TTC549 (cell line): ENCODE results near the gene CMTM6.
"Not testable (repeated sequence)": the region's sequence is repeated elsewhere in the genome, so short reads cannot be mapped to it uniquely, and the experiment has no call there.

Experiments used
- FAIRE-seq: peaks from 2 replicates; lab custom pipeline; 2012; peaks lifted over from hg19 to GRCh38; lab: Jason Lieb, UNC

CMTM6 gene

DNA sequence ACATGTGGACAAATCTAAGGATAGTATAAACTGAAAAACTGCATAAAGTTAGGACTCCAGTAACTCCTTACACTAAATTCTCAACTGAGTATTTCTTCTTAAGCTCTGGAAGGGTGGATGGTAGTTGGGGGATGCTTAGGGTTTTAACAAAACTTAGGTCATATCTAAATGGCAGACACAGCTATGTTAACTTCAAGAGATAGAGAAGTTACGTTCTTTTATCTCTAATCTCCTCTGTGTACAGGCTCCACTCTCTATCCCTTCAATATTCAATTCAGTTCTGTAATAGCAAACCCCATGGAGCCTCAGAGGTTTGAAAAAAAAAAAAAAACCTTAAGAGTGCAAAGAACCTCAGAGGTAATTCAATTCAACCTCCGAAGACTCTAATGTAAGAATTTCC is 3.1 kb downstream of the CMTM6 start:
- no peak for FAIRE-seq

DNA sequence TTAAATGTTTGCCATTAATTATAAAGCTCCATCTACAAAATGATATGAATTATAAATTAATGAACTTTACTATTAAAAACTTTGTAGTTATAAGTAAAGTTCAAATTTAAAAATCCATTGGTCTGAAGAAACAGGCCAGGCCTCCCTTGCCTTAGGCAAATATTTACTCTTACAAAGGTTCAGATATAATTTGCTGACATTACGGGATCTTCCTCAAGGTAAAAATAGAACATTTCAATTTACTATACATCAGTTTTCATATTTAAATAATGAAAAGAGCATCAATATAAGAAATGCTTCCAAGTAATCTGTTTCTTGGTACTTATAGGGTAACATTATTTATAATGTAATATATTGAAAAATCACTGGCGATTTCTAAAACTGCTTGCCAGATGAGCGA is 3.7 kb downstream of the CMTM6 start:
- no peak for FAIRE-seq

- no peak for FAIRE-seq
Observed at GRCh38 chr3:32498252-32498651, 4.4 kb downstream of the CMTM6 start.

GRCh38 chr3:32495609-32496008 is 7.0 kb downstream of the CMTM6 start:
- FAIRE-seq, result no peak

DNA sequence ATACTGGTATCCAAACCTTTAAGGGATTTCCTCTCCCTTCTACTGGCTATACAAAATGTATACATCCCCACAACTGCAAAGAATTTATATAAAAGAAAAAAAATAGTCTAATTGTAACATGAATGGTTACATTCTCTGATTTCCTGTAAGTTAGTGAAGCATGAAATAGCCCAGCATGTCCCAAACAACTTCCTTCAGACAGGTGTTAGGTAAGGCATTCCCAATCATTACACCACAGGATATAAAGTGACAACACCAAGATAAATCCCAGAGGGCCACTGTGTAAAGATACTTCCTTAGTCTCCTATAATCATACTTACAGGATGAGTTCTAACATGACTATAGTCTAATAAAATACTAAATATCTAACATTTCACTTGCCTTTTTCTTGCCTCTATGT is 7.6 kb downstream of the CMTM6 start:
- no peak for FAIRE-seq

DNA sequence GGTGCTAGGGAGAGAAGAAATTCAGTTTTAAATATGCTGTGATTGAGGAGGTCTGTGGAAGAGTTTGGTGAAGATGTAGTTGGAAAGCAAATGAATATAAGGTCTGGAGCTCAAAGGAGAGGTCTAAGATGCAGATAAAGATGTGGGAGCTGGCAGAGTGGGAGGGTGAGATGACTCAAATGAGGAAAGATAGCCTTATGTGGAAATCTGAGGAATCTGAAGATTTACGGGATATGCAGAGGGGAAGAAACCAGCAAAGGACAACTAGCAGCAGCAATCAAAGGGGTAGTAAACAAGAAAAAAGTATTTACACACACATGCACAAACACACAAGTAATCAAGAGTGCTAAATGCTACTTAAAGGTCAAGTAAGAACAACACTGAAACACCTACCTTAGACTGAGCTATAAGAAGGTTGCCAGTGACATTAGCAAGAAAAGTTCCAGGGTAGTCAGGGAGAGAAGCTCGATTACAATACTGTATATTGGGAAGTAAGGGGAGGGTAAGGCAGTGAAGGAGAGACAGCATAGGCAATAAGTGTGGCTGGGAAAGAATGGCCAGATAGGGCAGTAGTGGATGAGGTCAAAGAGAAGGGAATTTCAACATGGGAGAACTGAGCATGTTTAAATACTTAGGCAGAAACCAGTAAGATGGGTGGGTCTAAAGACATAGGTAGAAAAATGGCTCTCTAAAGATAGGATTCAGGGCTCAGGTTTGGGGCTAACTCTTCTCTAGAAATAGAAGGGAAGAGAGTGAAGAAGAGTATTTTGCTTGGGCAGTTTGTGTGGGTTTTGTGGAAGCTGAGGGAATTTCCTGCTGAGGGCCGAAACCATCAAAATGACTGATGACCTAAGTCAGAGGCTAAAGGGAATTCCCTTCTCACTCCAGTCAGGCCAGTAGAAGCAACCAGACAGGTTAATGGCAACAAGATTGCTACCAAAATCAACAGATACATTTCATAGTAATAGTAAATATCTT is 8.9 kb downstream of the CMTM6 start:
- FAIRE-seq, result no peak

- FAIRE-seq, result no peak
Observed at GRCh38 chr3:32492684-32493436, 9.8 kb downstream of the CMTM6 start.

DNA sequence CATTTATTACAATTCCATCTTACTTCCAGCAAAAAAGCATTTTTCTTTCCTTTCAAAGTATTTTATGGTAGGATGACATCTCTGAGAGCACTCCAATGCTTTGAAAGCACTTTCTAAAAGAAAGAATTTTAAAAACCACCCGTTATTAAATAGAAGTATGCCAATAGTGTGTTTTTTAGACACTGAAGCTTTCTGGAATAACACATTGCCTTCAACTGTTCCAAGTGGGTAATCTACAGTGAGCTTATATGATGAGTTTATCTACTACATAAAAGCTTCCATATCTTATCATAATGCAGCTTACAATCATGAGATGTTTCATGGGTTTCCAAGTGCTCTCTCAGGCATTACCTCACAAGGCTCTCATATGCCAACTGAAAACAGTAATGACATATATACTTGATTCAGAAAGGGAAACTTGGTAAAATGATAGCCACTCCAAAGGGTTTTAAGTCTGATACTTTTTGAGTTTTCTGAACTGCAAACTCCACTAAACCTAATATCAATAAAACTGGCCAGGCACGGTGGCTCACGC is 14.1 kb downstream of the CMTM6 start:
- FAIRE-seq, result no peak

DNA sequence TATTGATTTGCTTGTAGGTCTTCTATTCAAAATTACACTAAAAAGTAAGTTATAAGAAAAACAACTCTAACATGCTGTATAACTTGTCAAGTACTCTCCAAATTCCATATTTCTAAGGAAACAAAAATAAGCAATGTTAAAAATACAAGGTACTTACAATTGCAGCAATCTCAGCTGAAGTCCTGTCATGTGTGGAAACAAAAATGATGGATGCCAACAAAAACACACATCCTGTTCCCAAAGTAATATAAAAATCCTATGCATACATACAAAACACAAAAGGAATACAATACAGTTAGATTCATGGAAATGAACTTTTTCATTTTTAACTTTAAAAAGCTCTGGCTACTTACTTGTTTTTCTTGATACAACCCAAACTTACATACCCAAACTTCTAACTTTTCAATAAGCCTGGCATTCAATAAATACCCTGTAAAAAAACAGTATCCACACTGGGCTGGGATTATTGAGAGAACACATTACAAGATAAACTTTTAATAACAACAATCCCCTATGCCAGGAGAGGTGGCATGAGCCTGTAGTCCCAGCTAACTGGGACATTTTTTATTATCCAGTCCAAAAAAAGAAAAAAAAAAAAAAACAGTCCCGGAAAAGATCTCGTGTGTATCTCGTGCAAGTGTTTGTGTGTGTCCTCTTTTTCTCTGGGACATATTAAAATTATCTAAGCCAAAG is 14.7 kb downstream of the CMTM6 start:
- no peak for FAIRE-seq

- no peak for FAIRE-seq
Observed at GRCh38 chr3:32484436-32484835, 18.2 kb downstream of the CMTM6 start.

- no peak for FAIRE-seq
Observed at GRCh38 chr3:32483772-32484171, 18.9 kb downstream of the CMTM6 start.

- FAIRE-seq, result no peak
Observed at GRCh38 chr3:32482693-32483092, 20.0 kb downstream of the CMTM6 start.

- no peak for FAIRE-seq
Observed at GRCh38 chr3:32481791-32482631, 20.6 kb downstream of the CMTM6 start.

DNA sequence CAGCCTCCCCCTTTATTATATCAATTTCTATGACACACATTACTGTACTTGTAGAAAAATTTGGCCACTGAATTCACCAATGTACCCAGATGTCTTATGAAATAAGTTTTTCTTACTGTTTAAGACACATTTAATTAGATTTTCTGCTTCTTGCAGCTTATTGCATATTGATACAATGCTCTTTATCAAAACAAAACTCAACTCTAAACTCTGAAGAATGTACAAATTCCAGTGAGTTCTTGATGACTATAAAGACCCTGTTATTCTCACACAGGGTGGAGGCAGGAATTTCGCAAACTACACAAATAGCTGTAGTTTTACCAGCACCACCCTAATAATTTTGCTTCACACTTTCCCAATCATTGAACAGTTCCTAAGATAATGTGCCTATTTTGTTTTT is 22.0 kb downstream of the CMTM6 start:
- no peak for FAIRE-seq

GRCh38 chr3:32474201-32474600 is 28.5 kb downstream of the CMTM6 start:
- no peak for FAIRE-seq

DNA sequence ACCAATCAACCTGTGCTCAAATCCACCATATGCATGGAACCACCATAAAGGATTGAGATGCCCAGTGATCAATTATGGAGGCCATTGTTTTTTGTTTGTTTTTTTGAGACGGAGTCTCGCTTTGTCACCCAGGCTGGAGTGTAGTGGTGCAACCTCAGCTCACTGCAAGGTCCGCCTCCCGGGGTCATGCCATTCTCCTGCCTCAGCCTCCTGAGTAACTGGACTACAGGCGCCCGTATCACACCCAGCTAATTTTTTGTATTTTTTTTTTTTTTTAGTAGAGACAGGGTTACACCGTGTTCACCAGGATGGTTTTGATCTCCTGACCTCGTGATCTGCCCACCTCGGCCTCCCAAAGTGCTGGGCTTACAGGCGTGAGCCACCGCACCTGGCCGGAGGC is 30.5 kb downstream of the CMTM6 start:
- not testable (repeated sequence) for FAIRE-seq

GRCh38 chr3:32471246-32471645 is 31.4 kb downstream of the CMTM6 start:
- FAIRE-seq, result no peak

- no peak for FAIRE-seq
Observed at GRCh38 chr3:32470362-32470761, 32.3 kb downstream of the CMTM6 start.

DNA sequence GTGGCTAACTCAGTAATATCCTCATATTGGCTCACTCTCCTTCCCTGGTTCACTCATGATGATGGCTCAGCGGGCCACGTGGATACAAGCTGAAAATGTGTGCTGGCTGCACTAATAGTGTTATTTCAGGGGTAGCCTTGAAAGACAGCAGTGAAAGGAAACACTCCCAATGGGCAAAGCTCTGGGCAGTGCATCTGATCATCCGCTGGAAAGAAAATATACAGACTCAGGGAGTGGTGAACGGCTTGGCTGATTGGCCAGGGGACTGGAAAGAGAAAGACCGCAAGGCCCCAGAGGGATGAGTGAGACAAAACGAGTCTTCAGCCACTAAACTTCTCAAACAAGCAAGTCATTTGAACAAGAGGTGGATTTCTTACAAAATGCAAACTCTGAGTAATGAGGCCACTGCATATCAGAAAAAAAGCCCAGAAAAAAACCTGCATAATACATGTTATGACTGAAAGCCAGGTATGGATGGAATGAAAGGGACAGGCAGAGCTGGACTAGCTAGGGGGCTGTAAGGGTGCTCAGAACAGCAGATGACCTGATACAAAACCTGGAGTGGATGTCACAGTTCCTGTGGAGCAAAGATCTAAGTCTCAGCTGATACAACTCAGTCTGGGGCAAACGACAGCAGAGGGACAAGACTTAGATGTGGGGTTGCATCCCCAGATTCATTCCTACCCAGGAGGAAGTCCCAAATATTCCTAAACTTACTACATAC is 33.3 kb downstream of the CMTM6 start:
- no peak for FAIRE-seq

- no peak for FAIRE-seq
Observed at GRCh38 chr3:32467333-32468070, 35.1 kb downstream of the CMTM6 start.
